GOT3 (cell line): ENCODE measurements around the gene OR5F1.

ENCODE experiments used
- DNase-seq: peaks from one replicate; lab custom pipeline; 2025; ENCODE audit warnings: mixed read lengths; lab: John Stamatoyannopoulos, UW

The OR5F1 gene

GRCh38 chr11:55994525-55994924 lies at the start of gene OR5F1:
TSS of gene OR5F1 (minus strand) at chr11:55994625. CDS start at chr11:55994625, 0 bp downstream.
- DNase-seq = no peak

- no peak for DNase-seq
Measured at GRCh38 chr11:56027354-56027753, 32.9 kb upstream of the OR5F1 start, which contains the start of gene OR5AS1. TSS of gene OR5AS1 (plus strand) at chr11:56027654. CDS start at chr11:56030419, 2,765 bp downstream.

DNA sequence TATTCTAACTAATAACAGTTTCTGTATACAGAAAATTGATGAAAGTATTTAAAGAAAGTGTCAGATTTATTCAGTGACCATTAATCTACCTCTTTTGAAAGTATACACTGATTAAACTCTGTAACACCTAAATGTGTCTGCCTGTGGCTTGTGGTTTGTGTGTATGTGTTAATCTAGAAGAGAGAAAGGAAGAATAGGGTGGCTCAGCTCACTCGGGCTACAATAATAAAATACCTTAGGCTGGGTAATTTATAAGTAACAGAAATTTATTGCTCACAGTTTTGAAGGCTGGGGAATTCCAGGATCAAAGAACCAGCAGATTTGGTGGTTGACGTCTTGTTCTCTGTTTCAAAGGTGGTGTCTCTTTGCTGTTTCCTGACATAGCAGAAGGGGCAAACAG lies 19.4 kb upstream of the OR5F1 start:
- DNase-seq = no peak

GRCh38 chr11:56010716-56011115 lies 16.3 kb upstream of the OR5F1 start:
- DNase-seq = no peak

- DNase-seq = no peak
Measured at GRCh38 chr11:55970935-55971334, 23.5 kb downstream of the OR5F1 start.

DNA sequence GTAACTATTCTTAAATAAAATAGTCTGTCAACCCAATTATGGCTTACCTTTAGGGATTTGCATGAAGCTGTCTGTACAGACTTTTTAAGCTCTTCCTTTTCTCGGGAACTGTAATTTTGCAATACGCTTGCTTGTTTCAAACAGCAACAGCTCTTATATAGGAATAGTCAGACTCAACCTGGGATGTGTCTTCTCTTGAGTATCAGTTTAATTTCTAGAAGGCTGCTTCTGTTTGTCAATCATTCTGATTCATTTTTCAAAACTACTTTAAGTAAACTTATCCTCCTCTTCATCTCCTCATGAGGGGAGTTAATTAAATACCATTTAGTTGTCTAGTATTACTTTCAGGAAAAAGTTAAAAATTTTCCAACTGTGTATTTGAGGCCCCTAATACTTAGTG lies 24.6 kb downstream of the OR5F1 start, which contains the start of gene OR10AG1:
Gene OR10AG1 (minus strand): TSS at position 101 of the 400 bp plus-strand sequence. CDS start 38 bp downstream, at position 63.
- no peak for DNase-seq

DNA sequence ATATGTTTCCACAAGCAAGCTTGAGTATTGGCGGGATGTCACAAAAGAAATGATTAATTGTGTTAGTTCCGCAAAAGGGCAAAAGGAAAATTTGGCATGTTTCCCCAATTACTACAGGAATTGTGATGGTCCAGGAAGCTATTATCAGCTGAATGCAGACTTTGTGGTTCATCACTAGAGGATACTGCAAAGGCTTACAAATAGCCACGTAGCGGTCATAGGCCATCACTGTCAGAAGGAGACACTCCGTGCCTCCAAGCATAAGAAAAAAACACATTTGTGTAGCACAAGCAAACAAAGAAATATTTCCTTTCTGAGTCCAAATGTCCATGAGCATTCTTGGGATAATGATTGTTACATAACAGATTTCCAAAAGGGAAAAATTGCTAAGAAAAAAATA lies 26.5 kb downstream of the OR5F1 start:
- DNase-seq = no peak

GRCh38 chr11:55966391-55966790 lies 28.0 kb downstream of the OR5F1 start:
- no peak for DNase-seq

DNA sequence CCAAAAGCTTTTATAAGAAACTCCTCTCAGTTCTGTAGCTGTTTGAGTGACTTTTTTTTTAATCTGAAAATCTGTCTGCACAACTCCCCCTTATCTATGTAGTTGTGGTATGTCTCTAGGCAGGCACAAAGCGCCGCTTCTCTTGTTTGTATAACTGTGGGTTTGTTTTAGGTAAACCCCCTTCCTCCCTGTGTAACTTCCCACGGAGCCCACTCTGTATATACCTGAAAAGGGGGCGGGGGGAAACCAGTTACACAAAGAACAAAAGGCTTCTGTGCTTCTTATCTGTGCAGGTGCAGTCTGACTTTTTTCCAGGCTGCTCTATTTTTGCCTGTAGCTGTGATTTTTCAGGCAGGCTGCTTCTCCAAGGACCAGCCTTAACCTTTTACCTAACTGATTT lies 37.9 kb downstream of the OR5F1 start:
- DNase-seq = no peak

DNA sequence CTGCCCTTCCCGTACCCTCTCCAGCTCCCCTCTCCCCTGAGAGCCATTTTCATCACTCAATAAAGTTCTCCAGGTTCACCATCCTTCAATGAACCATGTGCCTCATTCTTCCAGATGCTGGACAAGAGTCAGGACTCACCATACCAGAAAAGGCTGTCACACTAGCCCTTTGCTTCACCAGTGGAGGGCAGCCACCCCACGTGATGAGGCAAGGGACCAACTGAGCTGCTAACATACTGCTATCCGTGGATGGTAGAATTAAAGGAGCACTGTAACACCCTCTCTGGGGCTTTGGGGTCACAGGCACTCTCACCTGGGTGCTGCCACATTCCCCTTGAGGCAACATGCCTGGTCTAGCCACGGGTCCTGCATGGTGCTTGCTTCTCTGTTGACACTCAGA lies 45.1 kb downstream of the OR5F1 start:
- DNase-seq = no peak
